ENCODE data around the gene SEMA5A. TPM values are rescaled to one million over a fixed set of nuclear protein-coding genes. Genes with fewer than 3 reads are reported as not detected.

The SEMA5A gene
- total RNA-seq, 1 experiment from 2014 or later, result not detected

DNA sequence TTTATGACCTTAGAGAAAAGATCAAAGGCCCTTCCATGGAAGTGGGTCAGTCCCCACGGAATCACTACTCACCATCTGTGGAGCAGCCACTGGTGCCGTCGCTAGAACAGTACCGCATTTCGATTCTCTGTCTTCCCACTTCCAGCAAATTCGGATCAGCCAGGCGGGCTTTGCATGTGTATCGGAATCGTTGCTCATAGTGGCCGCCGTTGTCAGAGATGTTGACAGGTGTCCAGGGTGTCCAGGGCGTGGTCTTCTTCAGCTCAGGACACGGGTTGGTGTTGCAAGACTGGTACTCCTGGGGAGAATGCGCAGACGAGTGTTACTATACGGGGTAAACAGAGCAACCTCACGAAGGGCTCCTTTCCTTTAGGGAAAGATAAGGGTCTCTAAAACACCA, 479.5 kb downstream of the SEMA5A start:
- DNase-seq (ENCODE audit: low spot score), result no peak

DNA sequence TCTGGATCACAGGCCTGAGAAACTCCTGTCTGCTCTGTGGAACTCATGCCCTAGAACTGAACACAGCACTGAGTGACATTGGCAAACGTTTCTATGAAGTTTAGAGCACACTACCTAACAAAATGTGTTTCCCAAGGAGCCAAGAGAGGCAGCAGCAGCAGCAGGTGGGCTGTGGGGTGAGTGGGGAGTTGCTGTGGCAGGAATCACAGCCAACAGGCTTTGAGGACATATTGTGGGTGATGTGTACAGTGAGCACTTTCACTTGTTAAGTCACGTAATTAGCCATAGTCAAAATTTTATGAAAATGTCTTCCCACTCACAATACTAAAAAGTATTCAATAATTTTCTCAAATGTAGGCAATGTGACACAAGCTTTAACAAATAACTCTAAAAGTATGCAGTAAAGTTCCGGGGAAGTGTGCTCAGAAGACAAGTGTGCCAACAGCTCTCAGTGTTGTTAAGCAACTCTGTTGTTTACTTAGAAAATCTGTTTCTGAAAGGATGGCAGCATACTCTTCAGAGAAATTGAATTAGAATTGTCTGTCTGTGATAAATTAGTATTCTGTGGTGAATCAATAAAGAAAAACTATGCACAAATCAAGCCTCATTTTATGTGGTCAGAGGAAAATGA, 482.1 kb downstream of the SEMA5A start:
- no peak for DNase-seq (ENCODE audit: low spot score)

DNA sequence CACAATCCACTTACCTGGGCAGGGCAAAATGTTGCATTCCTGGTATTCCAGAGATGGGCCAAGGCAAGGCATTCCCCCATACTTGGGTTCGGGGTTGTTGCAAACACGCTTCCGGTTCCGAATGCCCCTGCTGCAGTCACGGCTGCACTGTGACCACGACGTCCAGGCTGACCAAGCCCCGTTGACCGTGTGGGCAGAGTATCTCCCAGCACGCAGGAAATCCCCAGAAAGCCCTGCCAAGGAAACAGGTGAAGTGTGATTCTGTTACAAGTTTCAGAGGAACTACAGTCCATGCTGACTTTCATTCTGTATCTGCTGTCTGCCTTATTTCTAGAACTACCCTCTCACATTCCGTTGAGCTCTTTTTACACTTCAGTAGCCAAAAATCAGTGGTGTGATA, 483.0 kb downstream of the SEMA5A start:
- DNase-seq (ENCODE audit: low spot score), result no peak

DNA sequence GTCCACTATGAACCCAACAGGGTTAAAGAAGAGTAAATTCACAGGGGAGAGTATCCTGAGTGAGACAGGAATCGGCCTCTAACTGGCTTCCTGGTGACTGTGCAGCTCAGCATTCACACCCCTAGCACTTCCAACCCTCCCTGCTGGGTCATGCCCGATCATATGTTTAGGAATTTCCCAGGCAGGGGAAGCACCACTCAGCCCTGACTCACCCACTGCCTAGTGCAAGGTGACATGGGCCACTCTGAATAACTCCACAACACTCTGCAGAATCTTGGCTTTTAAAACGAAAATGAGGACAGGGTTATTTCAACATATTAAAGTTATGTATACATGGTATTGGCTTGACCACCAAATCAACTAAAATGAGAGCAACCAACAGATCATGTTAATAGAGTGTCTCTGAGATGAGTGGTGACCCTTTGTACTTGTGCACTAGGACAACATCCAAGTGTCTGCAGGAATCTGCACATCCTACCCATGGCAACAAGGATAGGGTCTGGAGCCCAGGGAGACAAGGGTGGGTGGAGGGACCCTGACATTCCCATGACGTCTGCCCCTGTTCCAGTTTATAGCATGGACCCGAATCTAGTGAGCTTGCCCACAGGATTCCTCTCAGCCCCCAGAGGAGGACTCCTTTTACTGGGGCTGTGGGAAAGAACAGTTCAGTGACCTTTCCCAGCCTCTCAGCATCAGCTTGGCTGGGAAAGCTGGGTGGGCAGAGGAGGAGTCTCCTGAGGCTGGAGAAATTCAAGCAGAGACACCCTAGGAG, 485.8 kb downstream of the SEMA5A start:
- no peak for DNase-seq (ENCODE audit: low spot score)

DNA sequence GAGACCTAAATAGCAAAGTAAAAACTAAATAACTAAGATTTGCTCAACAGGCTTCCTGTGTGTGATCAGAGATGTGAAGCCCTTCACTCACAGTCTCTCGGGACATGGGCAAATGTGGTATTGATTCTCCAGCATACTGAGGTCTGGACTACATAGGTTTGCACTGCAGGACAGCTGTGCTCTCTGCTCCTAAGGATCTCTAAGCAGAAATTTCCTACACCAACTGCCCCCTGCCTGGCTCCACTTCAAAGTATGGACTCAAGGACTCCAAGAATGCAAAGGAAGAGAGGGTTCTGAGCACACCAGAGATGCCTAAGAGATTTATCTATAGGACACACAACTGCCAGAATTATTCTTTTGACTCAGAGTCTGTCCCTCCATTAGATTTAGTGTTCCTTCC, 487.2 kb downstream of the SEMA5A start:
- no peak for DNase-seq (ENCODE audit: low spot score)

DNA sequence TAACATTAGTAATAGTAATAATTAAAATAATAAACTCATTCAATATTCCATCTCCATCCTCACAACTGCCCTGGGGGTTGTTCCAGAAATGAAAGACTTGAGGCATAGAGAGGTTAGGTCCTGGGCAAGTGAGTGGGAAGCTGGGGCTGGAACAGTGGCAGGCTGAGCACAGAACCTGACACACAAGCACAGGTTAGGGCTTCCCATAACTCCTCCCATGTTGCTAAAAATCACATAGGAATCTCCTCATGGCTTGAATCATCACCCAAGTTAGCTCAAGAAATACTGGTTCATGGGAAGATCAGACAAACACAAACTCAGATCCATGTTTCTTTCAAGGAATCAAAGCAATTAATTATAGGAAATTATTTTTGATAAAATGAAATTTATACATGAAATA, 487.7 kb downstream of the SEMA5A start:
- DNase-seq (ENCODE audit: low spot score), result no peak

DNA sequence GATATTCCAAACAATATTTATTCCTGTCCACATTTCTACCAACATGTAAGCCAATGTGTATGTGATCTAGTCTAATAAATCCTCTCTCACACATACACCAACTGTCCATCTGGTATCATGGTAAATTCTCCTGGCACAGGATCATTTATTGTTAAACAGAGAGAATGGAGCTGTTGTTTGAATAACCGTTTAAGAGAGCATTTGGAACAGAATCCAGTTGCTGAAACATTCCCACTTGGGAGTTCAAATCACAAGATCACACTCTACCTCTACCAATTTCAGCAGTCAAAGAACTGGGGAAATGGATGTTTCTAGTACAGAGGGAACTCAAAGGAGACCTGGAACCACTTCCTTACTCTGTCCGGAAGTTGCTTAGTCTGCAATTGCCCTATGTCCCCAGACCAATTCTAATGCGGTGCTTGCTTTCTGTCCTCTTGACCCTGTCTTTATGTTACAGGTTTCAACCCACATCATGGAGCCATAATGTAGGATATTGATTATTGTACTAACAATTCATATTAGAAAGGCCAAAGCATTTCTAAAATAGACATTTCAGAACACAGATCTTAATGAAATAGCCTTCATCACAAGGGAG, 488.4 kb downstream of the SEMA5A start:
- no peak for DNase-seq (ENCODE audit: low spot score)

DNA sequence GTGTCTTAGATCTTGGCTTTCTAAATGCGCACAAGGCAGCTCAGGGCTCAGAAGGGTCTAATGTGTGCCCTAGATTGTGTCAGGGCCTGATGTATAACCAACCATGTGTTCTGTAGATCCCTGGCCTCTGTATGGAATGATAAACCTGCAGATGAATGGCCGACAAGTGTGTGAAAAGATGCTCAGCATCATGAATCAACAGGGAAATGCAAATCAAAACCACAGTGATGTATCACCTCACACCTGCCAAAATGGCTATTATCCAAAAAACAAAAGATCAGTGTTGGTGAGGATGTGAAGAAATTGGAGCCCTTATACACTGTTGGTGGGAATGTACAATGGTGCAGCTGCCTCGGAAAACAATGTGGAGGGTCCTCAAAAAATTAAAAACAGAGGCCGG, 489.8 kb downstream of the SEMA5A start:
- DNase-seq (ENCODE audit: low spot score), result no peak

DNA sequence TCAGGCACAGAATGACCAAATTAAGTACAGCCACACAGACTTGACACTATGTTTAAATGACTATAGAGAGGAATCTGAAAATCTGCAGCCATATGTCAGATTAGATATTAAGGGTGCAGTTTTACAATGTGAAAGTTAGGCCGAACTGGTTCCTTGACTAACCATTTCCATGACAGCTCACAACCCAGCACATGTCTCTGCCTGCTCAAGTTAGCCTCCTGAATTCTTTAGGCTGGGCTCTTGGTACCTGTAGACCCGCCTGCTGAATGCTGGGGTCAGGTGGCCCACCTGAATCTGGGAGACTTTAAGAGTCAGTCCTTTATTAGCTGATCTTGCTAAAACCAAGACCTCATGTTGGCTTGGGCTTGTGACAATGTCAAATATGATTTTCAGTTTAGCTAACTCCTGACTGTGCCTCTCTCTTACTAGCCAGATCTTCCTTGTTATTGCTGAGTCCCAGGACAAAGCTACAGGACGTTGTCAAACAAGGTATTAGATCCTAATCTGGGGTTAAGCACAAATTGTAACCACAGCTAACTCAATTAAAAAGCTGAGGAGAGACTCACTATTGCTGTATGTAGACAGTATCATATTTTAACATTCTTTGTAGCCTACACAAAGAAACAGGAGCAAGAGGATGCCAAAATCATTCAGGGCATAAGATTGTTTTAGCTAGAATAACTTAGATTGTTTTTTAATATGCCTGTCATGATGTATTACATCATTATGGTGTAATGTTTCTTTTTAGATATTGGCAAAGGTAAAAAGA, 490.9 kb downstream of the SEMA5A start:
- no peak for DNase-seq (ENCODE audit: low spot score)

DNA sequence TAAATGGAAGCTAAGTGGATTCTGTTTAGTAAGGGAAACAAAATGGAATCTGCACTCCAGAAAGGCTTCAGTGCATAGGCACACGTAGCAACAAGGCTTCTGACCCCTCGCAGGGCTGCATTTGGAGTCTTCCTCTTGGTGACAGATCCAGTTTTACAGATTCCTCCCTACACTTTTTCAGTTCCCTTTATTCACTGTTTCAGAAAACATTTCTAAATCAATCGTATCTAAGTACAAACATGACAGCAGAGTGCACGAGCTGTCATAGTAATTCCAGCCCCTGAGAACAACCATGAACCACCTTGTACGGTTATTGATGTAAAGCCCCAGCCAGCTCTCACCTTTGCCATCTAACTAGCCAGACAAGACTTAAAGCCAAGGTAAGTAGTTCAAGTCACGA, 491.6 kb downstream of the SEMA5A start:
- DNase-seq (ENCODE audit: low spot score), result no peak

DNA sequence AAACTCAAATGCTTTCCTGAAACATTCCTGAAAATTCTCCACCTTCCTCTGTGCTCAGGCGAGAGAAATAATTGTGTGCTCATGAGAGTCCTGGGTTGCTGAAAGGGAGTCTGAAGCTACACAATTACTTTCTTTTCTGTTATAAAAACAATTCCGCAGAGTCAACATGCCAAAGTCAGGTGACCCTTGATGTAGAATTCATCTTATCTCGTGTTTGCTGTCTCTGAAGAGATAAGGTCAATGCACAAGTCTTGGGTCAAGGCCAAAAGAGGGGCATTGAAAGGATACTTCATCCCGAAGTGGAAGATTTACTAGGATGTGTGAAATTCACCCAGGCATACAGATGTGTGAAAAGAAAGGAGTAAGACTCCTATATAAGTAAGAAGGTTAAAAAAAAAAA, 493.5 kb downstream of the SEMA5A start:
- no peak for DNase-seq (ENCODE audit: low spot score)

DNA sequence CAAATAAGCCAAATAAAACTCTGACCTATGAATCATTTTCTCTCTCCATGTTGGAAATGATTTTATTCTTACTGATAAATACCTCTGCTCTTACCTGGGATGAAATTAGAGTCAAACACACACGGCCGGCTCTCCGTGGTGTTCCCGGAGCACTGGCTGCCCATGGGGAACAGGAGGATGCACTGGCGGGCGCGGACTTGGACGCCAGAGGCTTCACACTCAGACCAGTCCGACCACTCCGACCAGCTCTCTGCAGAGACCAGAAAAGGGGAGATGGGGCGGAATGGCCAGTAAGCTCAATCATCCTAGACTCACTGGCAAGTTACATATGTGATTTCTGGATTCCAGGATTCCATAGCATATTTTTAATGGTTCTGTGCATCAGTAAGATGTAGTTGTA, 494.1 kb downstream of the SEMA5A start:
- no peak for DNase-seq (ENCODE audit: low spot score)

DNA sequence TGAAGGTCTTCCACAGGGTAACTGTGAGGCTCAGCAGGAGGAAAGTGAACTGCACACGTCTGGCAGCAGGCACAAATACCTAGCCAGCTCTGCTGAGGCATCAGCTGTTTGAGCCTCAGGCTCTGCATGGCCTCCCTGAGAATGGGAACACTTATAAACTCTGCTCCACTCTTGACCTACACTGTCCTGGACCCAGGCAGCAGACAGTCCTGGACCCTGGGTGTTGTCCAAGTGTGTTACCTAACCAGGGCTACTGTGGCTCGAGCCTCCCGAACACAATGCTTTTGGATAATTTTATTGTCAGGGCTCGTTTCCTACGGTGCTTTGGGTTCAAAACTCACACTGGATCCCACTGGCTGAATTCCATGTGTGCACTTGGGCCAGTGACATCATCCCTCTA, 497.9 kb downstream of the SEMA5A start:
- no peak for DNase-seq (ENCODE audit: low spot score)

DNA sequence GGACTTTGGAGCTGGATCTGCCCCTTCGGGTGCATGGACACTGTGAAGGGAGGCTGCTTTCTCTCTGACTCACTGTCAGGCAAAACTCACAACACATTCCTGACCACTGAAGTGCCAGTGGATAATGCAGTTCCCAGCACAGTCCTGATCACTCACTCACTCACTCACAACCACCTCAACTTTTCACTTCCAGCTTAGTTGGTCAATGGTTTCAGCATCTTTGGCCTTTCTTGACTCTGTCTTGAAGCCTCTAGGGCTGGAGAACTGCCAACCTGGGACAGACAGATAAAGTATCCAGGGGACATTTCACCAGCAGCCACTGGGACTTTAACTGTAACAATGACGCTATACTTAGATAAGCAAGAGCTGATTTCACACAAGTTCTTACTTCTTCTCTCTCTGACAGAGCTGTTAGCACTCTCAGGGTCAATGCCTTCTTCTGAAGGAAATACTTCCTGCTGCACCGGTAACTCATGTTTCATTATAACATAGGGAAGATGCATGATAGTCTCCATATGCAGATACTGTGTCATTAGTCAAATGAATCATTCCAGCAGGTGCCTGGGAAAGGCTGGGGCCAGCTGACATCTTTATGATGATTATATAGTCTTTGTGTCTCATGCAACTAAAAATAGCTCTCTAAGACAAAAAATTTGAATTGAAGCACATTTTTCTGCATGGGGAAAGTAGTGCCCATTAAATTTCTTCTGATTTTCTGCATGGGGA, 499.0 kb downstream of the SEMA5A start:
- DNase-seq (ENCODE audit: low spot score), result no peak

DNA sequence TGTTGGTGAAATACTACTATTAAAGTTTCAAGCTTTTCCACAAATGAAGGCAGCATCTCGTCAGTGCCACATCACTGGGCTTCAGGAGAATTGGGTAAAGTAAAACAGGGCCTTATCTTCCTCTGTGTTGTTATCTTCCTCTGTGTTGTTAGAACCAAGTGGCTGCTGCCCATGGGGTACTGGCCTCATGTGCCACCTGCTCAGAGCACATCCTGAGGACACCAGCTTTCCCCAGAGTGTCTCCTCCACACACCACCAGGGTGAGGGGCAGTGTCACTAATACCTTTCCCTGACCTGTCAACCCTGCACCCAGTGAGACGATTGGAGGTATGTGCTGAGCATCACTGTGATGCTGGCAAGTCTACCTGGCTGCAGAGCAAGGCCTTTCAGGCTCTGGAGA, 499.9 kb downstream of the SEMA5A start:
- no peak for DNase-seq (ENCODE audit: low spot score)

DNA sequence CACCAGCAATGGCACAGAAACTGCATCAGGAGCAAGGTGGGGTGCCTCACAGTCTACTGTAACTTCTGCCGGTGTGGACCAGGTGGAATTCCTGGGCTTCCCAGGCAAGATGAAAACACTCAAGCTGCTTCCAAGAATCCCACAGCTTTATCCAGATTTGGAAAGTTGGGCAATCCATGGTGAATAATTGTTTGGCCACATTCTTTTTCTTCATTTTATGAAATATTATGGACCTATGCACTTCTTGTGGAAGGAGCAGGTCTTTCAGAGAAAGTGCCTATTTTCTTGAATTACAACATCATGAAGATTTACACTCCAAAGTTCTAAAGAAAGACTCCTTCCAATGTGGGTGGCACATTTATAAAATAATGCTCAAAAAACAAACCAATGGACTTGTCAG, 503.6 kb downstream of the SEMA5A start:
- no peak for DNase-seq (ENCODE audit: low spot score)

DNA sequence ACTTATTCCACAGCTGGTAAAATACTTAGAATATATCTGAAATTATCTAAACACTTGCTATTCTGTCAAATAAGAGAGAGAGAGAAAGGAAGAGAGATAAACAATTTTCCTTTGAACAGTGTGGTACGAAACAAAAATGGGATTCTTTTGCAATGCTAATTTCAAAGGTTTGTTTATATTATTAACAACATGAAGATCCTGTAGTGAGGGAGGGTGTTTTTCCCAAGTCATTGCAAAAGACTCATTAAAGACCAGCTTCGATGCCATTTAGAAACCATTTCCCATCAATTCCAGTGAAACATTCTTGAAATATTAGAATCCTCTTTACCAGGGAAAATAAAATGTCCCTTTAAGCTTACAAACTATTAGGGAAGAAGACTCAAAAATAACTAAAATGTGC, 505.4 kb downstream of the SEMA5A start:
- no peak for DNase-seq (ENCODE audit: low spot score)

DNA sequence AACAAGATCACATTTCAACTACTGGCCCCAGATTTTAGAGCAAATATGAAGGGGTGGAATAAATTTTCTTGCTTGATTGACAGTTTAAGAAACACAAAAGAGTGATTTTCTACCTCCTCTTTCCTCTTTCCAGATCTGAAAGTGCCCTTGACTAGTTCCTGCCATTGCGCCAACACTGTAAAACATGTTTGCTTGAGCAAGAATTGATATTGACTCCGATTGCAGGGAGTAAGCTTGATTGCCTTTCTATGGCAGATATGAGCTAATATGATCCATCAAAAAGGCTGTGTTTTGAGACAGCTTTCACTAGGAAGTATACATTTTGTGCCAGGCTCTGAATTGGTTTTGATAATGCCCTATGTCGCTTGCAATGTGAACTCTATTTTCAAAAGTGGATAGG, 508.8 kb downstream of the SEMA5A start:
- no peak for DNase-seq (ENCODE audit: low spot score)

DNA sequence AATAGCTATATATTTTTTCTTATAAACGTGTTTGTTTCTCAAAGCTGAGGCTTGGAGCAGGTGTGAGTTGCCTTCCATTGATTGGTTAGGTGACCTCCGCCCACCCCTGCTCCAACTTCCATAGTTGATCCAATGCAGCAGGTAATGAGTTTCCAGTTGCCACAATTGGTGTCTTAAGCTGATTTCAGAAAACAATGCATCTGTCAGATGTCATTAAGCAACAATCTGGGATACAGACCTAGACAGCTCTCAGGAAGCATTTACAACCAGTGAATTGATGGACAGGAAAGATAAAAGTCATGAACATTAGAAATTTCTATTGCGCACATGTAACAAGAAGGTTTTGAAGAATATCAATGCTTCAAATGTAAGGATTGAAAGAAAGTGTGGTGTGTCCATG, 510.5 kb downstream of the SEMA5A start:
- DNase-seq (ENCODE audit: low spot score), result no peak

DNA sequence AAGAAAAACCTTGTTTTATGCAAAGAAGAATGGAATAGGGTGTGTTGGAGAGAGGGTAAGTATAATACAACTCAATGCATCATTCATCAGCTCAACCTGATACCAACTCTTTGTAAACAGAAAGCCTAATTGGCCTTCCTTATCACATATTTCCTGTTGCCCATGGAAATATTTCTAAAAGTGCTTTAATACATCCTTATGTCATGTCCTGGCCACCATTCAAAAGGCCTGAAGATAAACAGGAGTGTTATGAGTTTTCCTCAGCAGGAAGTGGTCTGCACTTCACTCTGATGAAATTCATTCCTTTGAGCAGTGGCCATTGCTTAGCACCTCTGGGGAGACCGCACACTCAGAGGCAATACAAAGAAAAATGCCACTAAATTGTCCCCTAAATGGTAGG, 511.2 kb downstream of the SEMA5A start:
- no peak for DNase-seq (ENCODE audit: low spot score)

DNA sequence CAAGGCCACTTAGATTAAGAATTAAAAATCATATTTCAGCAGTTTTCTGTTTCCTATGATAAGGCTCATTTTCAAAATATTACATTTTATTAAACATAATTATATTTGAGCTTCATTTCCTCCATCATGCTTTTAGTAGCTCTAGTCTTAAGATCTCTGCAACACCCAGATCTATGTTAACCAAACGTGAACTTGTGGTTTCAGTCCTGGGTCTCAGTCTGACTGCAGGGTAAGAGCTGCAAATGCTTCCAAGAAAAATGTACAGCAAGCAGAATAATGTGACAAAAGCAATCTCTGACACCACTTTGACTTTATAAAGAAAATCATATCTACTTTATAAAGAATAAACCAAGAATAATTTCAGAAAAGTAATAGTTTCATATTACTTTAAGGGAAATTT, 512.4 kb downstream of the SEMA5A start:
- DNase-seq (ENCODE audit: low spot score), result no peak

DNA sequence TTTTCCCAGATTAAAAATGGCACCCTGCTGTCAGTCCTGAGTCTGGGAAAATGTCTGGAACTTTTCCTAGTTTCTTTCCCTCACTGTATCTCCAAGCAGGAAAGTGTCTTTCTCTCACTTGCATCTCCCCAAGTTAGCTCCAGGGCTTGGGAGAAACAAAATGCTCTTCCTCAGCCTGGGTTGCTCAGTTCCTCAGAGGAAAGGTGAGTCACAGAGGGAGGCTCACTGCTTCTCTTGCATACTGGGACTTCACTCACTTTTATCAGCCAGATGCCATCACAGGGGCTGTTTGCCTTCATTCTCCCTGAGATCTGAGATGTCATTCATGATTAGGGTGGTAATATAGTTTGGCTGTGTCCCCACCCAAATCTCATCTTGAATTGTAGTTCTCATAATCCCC, 519.9 kb downstream of the SEMA5A start:
- DNase-seq (ENCODE audit: low spot score), result no peak

All from HT-29 (cell line).